Measurements from ENCODE around the gene DIS3L2. TPM values are rescaled to one million over a fixed set of nuclear protein-coding genes. Genes with fewer than 3 reads are reported as not detected.

DIS3L2 gene
- total RNA-seq: 39.0 TPM

GRCh38 chr2:231961349-231962166, at the start of gene DIS3L2:
Gene DIS3L2, plus strand, starts transcription at chr2:231961713. Its CDS starts 53,215 bp downstream, at chr2:232014928.
- peak; percentile 66 to 89 (median 85) for DNase-seq (ENCODE audit: low read depth in 2 of 3, low spot score in 2 of 3)

GRCh38 chr2:231914077-231914690, 47.3 kb upstream of the DIS3L2 start:
- DNase-seq (ENCODE audit: low read depth in 2 of 3, low spot score in 2 of 3): no peak

- no peak for DNase-seq (ENCODE audit: low read depth in 2 of 3, low spot score in 2 of 3)
Measured at GRCh38 chr2:231917280-231918066, 44.0 kb upstream of the DIS3L2 start.

GRCh38 chr2:231918501-231919330, 42.8 kb upstream of the DIS3L2 start:
- DNase-seq (ENCODE audit: low read depth in 2 of 3, low spot score in 2 of 3): no peak

- no peak for DNase-seq (ENCODE audit: low read depth in 2 of 3, low spot score in 2 of 3)
Measured at GRCh38 chr2:231919341-231920035, 42.0 kb upstream of the DIS3L2 start.

- DNase-seq (ENCODE audit: low read depth in 2 of 3, low spot score in 2 of 3): no peak
Measured at GRCh38 chr2:231920366-231920765, 41.1 kb upstream of the DIS3L2 start.

GRCh38 chr2:231920795-231921194, 40.7 kb upstream of the DIS3L2 start:
- no peak for DNase-seq (ENCODE audit: low read depth in 2 of 3, low spot score in 2 of 3)

GRCh38 chr2:231922311-231923009, 39.1 kb upstream of the DIS3L2 start:
- no peak for DNase-seq (ENCODE audit: low read depth in 2 of 3, low spot score in 2 of 3)

- no peak for DNase-seq (ENCODE audit: low read depth in 2 of 3, low spot score in 2 of 3)
Measured at GRCh38 chr2:231923010-231923344, 38.5 kb upstream of the DIS3L2 start.

GRCh38 chr2:231923951-231924888, 37.3 kb upstream of the DIS3L2 start:
- no peak for DNase-seq (ENCODE audit: low read depth in 2 of 3, low spot score in 2 of 3)

GRCh38 chr2:231924889-231925275, 36.6 kb upstream of the DIS3L2 start:
- DNase-seq (ENCODE audit: low read depth in 2 of 3, low spot score in 2 of 3): no peak

GRCh38 chr2:231925303-231926179, 36.0 kb upstream of the DIS3L2 start:
- peak; percentile 57 to 76 (median 71) for DNase-seq (ENCODE audit: low read depth in 2 of 3, low spot score in 2 of 3)

- DNase-seq (ENCODE audit: low read depth in 2 of 3, low spot score in 2 of 3): peak; percentile 7 to 73 (median 69)
Measured at GRCh38 chr2:231926180-231926741, 35.3 kb upstream of the DIS3L2 start, which contains the start of gene NPPC. Gene NPPC, minus strand, starts transcription at chr2:231926396. Its CDS starts 147 bp downstream, at chr2:231926249.

GRCh38 chr2:231926761-231927565, 34.5 kb upstream of the DIS3L2 start:
- peak in 2 of 3 donors; percentile 33 to 56 for DNase-seq (ENCODE audit: low read depth in 2 of 3, low spot score in 2 of 3)

GRCh38 chr2:231927566-231927890, 34.0 kb upstream of the DIS3L2 start:
- no peak for DNase-seq (ENCODE audit: low read depth in 2 of 3, low spot score in 2 of 3)

- no peak for DNase-seq (ENCODE audit: low read depth in 2 of 3, low spot score in 2 of 3)
Measured at GRCh38 chr2:231928481-231928880, 33.0 kb upstream of the DIS3L2 start.
